NCI-H345 (cell line): ENCODE data around the gene RPRD1B.
"Not testable (repeated sequence)": the region's sequence is repeated elsewhere in the genome, so short reads cannot be mapped to it uniquely, and the experiment has no call there.

Experiments
- DNase-seq: peaks from one replicate; lab custom pipeline; 2025; lab: John Stamatoyannopoulos, UW

RPRD1B gene

DNA sequence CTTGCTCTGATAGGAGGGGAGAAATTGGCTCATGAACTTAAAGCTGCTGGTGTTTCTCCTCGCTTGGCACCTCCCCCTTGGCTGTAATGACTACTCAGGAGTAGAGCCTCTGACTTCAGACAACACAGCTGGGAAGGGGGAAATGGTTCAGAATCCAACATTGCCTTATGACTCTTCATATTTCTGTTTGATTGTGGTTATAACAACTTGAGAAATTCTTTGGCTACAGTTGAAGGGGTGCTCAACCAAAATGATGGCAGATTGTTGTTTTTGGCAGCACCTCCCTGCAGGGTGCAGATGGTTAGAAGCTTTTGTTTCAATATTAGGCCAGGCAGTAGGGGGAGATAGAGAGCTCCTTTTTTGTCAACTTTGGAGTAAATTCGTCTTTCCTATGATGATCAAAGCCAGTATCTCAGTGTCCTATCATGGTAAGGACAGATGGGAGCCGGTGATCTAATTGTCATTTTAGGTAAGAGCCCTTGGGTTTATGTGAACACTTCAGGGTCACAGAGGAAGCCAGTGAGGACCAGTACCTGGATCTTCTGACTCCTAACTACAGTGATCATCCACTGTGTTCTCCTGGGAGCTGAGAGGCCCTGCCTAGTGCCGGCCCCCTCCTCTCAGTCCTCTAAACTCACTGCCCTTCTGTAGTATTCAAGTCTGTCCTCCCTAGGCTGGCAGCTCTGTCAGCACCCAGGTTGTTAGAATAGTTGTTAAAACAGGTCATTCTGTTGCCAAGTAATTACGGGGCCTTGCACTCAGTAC lies 39.9 kb downstream of the RPRD1B start:
- DNase-seq: peak; percentile 36

DNA sequence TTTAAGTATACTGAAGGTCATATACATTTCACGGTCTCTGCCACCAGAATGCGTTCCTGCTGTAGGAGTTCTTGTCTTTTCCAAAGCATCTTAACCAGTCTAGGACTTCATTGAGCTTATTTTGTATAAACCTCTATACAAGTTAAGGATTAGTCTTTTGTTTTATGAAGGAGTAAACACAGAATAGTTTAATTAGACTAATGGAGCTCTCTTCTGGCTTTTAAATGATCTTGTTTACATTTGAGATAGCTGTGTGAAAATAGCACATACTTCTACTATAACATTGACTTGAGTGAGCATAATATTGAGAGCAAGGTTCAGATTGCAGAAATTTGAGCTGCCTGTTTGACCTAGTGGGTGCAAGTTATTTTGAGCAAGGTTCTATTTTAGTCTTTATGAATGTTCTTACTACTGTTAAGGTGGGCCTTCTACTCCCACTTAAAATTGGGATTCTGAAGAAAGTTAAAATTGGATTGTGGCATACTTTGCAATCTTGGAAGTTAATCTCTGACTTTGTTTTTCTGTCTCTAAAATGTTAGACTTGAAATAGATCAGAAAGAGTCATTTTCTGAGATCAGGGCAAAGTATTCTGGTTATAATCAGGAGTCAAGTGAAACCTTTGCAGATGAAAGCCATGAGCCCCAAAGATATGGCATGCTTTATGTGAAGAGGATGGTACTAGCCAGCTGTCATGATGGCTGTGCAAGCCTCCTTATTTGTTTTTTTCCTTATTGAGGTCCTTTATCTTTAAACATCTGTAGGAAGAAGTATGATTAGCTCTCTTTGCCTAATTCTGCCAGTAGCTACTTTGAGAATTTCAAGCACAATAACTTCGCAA lies 41.8 kb downstream of the RPRD1B start:
- DNase-seq: no peak

DNA sequence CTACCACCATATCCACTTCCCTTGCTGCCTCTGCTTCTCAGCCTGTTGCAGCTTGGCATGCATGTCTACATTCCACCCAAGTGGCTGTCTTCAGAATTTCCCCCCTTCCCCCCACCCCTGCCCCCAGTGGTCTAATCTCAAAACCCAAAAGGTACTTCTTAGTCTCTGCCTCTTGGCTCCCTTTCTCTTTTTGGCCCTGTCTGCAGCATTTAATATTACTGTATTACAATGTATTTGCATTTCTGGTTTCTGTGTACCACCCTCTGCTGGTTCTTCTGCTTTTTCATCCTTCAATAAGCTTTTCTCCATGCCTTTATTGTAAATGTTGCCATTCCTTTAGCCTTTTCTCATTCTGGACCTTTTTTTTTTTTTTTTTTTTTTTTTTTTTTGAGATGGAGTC lies 43.0 kb downstream of the RPRD1B start:
- DNase-seq: no peak

DNA sequence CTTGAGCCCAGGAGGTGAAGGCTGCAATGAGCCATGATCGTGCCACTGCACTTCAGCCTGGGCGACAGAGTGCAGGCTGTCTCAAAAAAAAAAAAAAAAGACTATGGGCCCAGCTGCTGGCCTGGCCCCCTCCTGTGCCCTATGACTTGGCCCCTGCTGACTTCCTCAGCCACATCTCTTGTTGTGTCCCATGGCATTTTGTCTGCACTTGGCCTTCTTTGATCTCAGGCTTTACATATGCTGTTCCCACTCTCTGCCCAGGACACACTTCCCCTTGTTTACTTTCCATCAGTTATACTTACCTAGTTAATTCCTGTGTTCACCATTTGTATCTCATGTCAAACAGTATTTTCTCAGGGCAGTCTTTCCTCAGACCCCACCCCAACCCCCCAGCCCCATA lies 44.5 kb downstream of the RPRD1B start:
- no peak for DNase-seq

DNA sequence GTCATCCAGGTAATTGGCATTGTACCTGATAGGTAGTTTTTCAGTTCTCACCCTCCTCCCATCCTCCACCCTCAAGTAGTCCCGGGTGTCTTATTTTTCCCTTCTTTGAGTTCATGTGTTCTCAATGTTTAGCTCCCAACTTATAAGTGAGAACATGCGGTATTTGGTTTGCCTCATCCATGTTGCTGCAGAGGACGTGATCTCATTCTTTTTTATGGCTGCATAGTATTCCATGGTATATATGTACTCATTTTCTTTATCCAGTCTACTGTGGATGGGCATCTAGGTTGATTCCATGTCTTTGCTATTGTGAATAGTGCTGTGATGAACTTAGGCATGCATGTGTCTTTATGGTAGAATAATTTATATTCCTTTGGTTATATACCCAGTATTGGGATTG lies 45.8 kb downstream of the RPRD1B start:
- no peak for DNase-seq

DNA sequence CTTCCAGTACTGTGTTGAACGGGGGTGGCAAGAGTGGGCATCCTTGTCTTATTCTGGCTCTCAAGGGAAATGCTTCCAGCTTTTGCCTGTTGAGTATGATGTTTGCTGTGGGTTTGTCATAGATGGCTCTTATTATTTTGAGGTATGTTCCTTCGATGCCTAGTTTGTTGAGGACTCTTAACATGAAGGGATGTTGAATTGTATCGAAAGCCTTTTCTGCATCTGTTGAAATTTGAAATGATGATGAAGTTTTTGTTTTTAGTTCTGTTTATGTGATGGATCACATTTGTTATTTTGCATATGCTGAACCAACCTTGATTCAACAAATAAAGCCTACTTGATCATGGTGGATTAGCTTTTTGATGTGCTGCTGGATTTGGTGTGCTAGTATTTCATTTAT lies 48.0 kb downstream of the RPRD1B start:
- DNase-seq: no peak

DNA sequence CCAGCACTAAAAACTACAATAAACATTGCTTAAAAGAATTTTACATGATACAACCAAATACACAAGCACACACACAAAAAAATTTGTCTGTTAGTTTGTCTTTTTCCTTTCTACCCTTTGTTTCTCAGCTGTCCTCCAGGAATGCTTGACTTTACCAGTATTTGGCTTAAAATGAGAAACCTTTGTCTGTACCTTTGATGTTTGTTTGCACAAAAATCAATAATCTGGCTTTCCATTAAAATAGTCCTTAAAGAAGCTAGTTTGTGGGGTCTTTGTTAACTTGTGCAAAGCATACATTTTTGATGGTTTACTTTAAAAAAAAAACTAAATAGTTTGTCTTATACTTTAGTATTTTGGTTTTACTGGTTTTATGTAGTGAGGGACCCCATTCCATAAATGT lies 49.3 kb downstream of the RPRD1B start:
- no peak for DNase-seq

DNA sequence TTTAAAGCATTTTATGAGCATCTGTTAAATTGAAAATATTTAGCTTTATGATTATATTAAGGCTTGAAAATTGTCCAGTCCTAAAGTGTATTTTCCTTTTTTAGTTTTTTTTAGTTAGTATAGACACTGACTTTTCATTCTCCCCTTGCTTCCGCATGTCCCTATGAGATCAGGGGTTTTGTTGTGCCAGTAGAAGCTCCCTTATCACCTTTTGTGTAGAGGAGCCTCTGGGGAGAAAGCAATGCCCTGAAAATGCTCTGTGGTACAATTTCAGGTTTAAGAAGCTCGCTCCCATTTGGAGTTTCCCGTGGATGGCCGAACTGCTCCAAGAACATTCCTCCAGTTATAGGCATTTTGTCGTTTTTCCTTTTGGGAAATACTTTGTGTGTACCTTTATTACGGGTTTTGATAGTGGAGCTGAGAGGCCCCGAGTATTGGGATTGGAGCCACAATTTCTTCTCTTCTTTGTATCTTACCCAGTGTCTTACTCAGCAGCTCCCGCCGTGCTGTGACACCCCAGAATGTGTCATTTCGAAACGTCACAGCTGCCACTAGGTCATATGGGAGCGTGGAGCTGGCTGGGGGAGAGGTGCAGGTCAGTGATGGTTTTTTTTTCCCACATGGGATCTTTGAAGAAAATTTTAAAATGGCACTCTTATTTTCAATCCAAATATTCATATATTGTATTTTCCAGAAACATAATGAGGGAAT lies 49.9 kb downstream of the RPRD1B start:
- DNase-seq: no peak

DNA sequence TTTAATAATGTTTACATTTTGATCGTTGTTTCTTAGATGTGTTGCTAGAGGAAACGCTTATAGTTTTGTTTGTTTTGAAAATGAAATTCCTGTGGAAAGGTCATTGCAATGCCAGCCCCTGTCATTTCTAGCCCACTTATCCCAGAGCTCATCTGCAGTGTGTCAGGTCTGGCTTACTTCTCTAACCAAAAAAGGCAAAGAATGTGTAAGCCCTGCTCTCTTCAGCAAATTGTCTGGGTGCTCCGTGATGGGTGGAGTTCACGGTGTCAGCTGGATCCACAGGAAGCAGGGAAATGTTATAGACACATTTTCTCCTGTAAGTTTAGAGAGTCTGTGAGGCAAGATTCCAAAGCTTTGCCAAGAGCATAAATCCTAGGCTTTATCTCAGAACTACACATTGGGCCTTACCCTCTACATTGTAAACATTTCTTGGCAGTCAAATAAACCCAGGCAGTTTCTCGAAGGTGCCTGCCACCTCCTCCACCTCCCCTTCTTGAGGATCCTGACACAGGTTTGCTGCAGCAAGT lies 50.9 kb downstream of the RPRD1B start:
- DNase-seq: no peak

DNA sequence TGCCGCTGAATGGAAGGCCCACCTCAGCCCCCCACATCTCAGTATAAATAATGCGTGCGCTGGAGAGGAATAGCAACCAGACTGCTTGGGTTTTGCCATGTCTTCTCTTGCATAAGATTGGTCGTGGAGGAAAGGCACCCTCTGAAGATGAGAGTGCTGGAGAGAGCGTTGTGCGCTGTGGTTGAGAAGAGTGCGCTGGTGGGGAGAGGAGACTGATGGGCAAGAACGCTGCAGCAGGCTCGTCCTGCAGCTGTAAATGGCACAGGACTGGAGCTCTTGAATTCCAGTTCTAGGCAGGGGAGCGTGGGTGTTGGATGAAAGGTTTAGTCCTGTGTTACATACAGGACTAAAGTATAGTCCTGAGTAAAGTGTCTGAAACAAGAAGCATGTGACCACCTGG lies 51.5 kb downstream of the RPRD1B start:
- DNase-seq: no peak

DNA sequence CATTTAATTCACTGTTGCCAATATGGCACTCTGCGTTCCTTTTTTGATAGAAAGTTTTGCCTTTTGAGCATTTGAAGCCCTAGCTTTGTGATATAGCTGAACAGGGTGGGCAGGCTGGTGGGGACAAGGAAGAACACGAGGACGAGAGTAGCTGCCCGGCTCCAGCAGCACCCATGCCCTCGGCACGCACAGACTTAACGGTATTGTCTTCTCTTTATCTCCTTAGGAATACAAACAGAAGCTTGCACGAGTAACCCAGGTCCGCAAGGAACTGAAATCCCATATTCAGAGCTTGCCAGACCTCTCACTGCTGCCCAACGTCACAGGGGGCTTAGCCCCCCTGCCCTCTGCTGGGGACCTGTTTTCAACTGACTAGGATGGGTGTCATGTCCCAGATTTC lies 56.0 kb downstream of the RPRD1B start:
- no peak for DNase-seq

DNA sequence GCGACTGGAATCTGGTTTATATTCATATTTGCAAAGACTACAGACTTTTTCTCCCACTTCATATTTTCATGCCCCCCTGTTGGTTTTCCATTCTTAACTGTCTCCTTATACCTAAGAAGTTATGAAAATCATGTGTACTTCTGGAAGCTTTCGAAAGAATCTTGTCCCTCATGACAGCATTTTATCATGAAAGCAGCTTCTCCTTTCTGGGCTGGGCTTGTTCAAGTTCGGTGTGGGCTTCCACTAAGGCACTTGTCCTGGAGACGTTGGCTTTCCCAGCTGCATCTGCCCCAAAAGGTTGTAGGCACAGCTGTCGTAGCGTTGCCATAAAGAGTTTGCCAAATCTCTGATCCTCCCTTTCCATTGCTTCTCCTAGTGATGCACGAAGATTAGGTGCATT lies 56.5 kb downstream of the RPRD1B start:
- no peak for DNase-seq

DNA sequence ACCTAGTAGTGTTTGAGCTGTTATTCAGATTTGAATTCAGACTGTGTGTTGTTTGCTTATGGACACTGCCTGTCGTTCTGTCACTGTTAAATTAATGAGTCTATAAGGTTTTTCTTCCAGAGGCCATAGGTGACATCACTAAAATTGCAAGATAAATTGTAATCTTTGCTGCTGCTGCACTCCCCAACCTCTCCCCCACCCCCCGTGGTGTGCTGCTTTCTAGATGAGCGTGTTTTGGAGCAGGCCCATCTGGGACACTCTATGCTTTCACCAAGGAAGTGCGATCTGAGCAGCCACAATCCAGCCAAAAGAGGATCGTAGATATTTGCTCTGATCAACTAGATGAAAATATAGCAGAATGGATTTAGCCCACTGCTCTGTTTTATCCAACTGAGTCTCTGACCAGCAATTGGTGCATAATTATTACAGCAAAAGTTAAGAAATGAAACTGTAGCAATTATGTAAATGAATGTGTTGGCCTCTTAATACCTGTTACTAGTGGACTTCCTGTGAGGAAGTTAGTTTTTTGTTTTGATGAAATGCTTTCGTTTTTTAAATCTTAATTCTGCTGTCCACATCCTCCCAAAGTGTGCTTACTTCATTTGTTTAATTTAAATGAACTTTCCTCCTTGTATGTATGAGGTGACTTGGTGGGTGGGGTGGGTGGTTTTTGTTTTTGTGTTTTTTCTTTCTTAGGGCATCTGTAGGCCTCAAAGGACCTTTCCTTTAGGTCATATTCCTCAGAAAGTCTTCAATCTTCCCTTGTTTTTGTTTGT lies 58.1 kb downstream of the RPRD1B start:
- no peak for DNase-seq

DNA sequence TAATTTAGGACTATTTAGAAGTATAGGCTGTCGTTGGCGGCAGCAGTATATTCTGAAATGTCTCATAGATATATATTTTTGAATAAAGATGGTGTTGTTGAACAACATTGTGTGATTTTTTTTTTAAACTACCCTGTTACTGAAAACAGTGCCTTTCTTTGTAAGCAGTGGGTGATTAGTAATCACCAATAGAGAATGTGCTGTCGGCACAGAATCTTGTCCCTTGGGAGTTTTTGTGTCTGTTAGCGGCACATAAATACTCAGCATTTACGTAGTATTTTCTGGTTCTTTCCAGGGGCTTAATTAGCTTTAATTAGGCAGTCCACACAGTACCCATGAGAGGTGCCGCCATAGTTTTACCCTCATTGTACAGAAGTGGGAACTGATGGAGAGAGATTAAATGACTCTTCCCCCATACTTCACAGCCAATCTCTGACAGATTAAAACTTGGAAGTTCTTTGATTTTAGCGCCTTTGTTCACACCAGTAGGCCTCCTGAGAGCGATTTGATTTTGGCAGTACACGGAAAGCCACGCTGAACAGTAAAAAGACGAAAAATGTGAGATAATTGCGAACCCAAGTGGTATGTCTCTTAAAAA lies 58.8 kb downstream of the RPRD1B start:
- DNase-seq: no peak

DNA sequence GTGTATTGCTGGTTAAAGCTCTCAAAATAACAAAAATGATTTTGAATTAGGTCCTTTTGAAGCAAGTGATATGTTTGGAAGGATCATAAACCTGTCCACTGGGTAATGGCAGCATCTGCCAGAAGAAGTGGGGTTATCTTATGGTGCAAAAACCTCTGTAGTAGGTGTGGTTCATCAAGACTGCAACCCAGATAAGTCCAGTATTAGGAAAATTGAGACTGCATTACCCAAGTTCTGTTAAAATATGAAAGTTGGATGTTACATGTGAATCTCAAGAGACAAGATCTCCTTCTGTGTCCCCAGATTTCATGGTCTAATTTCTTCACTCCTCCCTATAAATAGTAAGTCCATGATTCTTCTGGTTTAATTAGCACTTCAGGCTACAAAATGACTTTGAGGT lies 59.4 kb downstream of the RPRD1B start:
- DNase-seq: no peak

DNA sequence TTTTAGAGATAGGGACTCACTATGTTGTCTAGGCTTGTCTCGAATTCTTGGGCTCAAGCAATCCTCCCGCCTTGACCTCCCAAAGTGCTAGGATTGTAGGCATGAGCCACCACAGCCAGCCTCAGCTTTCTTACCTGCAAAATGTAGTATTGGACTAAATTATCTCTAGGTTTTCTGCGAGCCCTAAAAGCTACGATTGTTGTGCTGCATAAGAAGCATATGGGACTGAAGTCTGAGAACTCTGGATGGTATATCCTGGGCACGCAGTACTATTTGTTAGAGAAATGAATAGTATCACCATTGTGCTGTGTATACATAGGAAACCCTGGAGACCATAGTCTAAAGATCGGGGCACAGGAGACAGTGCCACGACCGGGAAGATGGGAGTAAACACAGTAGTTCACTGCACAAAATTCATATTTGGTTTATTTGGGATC lies 60.1 kb downstream of the RPRD1B start:
- no peak for DNase-seq

DNA sequence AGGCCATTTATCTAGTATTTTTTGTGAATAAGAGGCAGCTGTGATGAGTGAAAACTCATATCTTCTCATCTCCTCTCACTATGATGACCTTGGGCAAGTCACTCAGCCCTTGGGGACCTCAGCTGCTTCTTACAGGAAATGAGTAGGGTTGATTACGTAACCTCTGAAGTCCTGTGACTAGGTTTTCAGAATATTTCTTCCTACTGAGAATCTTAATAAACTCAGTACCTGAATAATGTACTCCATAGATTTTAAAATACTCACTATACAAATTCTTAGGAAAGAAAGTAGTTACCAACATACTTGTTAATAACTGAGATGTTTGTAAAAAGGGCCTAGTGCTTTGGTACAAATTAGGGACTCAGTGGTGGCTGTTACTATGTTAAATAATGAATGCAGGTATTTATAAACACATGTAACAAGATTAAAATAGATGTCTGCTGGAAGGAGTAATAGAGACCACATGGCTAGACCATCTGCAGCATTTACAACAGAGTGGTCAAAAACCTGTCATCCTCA lies 60.9 kb downstream of the RPRD1B start:
- no peak for DNase-seq

DNA sequence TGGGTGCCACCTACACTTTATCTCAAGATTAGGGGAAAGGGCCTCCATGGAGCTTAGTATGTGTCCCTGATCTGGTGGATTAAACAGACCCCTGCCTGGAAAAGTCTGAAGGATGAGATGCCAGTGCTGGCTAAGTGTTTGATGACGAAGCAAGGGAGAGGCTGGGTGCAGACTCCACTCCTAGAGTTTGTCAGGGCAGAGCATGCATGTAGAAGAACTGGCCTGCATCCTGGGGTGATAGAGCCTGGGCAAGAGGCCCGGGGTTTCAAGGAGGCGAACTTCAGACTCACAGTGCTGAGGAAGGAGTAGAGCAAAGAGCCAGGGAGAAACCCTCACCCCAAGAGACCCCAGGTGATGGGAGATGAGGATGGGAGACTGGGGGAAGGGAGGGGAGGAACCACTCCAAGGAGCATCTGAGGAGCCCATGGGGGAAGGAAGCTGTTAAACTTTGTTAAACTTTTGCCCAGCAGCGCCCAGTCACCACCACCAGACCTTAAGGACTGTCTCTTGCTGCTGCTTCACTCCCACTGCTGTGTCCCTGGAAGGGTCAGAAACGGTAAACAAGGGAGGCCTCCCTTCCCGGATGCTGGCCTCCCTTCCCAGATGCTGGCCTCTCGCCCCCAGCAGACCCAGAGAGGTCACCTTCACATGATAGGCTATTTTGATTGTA lies 61.6 kb downstream of the RPRD1B start:
- no peak for DNase-seq

DNA sequence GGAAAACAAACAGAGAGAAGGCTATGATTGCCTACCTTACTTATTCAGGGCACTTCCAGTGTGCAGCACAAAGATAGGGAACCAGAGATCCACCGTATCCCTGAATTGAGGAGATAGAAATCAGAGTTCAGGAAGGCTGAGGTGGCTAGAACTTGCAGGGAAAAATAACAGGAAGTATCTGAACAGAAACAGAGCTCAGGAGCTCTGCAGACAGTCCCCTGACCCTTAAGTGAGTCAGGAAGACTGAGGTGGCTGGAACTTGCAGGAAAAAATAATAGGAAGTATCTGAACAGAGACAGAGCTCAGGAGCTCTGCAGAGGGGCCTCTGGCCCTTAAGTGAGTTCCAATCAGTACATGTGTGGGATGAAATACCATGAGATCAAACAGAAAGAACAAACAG lies 65.4 kb downstream of the RPRD1B start:
- DNase-seq: no peak

DNA sequence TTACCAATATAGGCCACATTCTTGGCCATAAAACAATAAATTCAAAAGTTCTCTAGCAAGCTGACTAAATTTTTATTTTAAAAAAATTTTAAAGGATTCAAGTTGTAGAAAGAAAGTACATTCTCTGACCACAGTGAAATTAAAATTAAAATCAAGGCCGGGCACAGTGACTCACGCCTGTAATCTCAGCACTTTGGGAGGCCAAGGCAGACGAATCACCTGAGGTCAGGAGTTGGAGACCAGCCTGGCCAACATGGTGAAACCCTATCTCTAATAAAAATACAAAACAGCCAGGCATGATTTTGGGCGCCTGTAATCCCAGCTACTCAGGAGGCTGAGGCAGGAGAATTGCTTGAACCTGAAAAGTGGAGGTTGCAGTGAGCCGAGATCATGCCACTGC lies 68.7 kb downstream of the RPRD1B start:
- not testable (repeated sequence) for DNase-seq

DNA sequence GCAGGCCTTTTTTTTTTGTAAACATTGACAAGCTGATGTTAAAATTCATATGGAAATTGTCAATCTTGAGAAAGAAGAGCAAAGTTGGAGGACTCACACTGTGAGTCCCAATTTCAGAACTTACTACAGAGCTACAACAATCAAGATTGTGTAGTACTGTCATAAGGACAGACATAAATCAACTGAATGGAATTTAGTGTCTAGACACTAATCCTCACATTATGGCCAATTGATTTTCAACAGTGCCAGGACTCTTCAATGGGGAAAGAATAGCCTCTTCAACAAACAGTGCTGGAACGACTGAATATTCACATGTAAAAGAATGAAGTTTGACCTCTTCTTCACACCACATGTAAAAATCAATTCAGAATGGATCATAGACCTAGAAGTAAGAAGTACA lies 70.7 kb downstream of the RPRD1B start:
- no peak for DNase-seq
